Kidney (tissue), 14 donors: Measurements from ENCODE around the gene BTBD17. TPM values are rescaled to one million over a fixed set of nuclear protein-coding genes. Genes with fewer than 3 reads are reported as not detected.

ENCODE experiments used
- DNase-seq, 5 donors: peaks; one replicate each; pipeline ENCODE4 v3.0.0-alpha.2; 2013 to 2020
- FAIRE-seq: peaks from 2 replicates; lab custom pipeline; 2012; peaks lifted over from hg19 to GRCh38; lab: Jason Lieb, UNC
- H3K27ac ChIP-seq, 2 donors: one replicate each; pipeline ENCODE4 v1.7.0; 2013; ENCODE audit warnings: low read depth in 2 of 2, low read length in 2 of 2, inconsistent platforms in 1 of 2
- H3K27me3 ChIP-seq: one replicate; pipeline ENCODE4 v1.7.1; 2013; ENCODE audit warnings: low read length, inconsistent platforms; ENCODE audit not compliant: control insufficient read depth, insufficient read depth
- H3K36me3 ChIP-seq, 3 donors: one replicate each; pipeline versions ENCODE4 v1.7.0 to v1.7.1; 2013; ENCODE audit warnings: low read length in 3 of 3, control low read depth in 1 of 3, inconsistent platforms in 1 of 3; ENCODE audit not compliant: insufficient read depth in 3 of 3, control insufficient read depth in 2 of 3
- H3K4me1 ChIP-seq, 3 donors: one replicate each; pipeline versions ENCODE4 v1.7.0 to v1.7.1; 2013; ENCODE audit warnings: low read length in 3 of 3, inconsistent platforms in 1 of 3, low read depth in 1 of 3; ENCODE audit not compliant: control insufficient read depth in 2 of 3, insufficient read depth in 2 of 3
- H3K4me3 ChIP-seq, 3 donors: one replicate each; pipeline versions ENCODE4 v1.7.0 to v1.8.1; 2013; ENCODE audit warnings: low read length in 3 of 3, control low read depth in 1 of 3, inconsistent platforms in 1 of 3
- H3K9ac ChIP-seq, 3 donors: one replicate each; pipeline versions ENCODE4 v1.7.0 to v1.7.1; 2013; ENCODE audit warnings: low read length in 3 of 3, control low read depth in 1 of 3, inconsistent platforms in 1 of 3
- H3K9me3 ChIP-seq, 3 donors: one replicate each; pipeline versions ENCODE4 v1.7.0 to v1.7.1; 2013; ENCODE audit warnings: low read length in 3 of 3, control low read depth in 1 of 3, inconsistent platforms in 1 of 3; ENCODE audit not compliant: control insufficient read depth in 2 of 3, insufficient read depth in 1 of 3
- CTCF ChIP-seq: IDR thresholded peaks from 3 replicates; pipeline ENCODE4 v1.5.1; 2012; ENCODE audit warnings: mild to moderate bottlenecking, moderate library complexity, borderline replicate concordance; ENCODE audit not compliant: insufficient read depth; ENCODE audit errors: extremely low read depth
- intact Hi-C: fragments of 100-400 bp; cut with DNase I; formaldehyde crosslinking; loops from one replicate; pipeline ENCODE4 v1.11.1; 2022
- polyA plus RNA-seq: library from polyadenylated mRNA; stranded (reverse); fragments of 350-450 nt; fragmentation: Illumina TruSeq; extraction: RNeasy Lipid Tissue Mini Kit (QIAGEN cat#74804); gene quantifications from one replicate; pipeline ENCODE4 v1.2.3, GENCODE V29; 2014; ENCODE audit warnings: low read depth, low replicate concordance; ENCODE audit not compliant: insufficient read depth
- total RNA-seq: library from RNA; stranded (reverse); fragmentation: NEBNext Ultra II Directional; extraction: Animal tissue kit (Norgen Biotek cat#: 25700); gene quantifications from one replicate; pipeline ENCODE4 v1.2.1, GENCODE V29; 2021
- donor health status: control.
- donor health status: control.
- donor health status: control.
- donor health status: control.
- donor health status: control.
- donor health status: DM: yes; HTN: yes; CAD: no.
- donor health status: Normal renal cell carcinoma (clear cell type).

The BTBD17 gene
- total and polyA plus RNA-seq, 2 donors from 2014 or later: not detected

DNA sequence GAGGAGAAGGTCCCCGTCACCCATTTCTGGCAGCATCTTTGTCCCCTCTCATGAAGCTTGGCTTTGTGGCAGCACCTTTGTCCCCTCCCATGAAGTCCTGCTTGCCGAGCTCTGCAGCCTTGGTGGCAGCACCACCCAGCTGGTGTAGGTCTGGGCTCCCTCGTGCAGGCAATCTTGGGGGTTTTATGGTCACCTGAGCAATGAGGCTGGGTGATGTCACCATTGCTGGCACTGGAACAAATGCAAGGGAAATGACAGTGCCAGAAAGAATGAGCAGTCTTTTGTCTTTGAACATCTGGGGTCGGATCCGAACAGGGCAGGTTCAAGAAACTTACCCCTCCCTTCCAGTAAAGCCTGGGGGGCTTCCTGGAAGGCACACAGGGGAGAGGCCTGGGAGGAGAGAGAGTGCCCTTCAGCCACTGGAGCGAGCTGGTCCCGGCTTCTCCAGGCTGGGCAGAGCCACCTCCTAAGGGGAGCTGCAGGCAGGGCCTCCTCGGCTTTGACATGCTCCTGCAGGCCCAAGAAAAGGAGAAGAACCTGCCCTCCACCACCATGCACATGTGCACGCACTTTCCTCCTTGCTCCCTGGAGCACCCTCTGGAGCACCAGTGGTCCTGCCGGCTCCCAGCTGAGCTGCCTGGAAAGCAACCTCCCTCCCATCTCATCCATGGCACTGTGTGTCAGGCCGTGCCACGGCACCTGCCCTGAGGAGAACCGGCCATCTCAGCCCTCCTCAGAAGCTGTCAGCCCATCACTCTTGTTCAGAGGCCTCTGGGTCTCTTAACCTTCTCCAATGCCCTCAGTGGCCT, 16.0 kb downstream of the BTBD17 start:
- no peak overlapping the region for H3K9ac ChIP-seq
- no peaks in the 10 kb centered on the region for H3K4me1 ChIP-seq
- no peak for TF ChIP-seq CTCF
- FAIRE-seq (no peak), DNase-seq (no peak)
- no peaks in the 10 kb centered on the region for H3K9me3 ChIP-seq
- no peaks in the 10 kb centered on the region for H3K36me3 ChIP-seq
- no peak overlapping the region for H3K27ac ChIP-seq
- intact Hi-C loops: no loop called here
- H3K4me3 ChIP-seq: no peak overlapping the region
- H3K27me3 ChIP-seq: no peaks in the 10 kb centered on the region

GRCh38 chr17:74344658-74345057, 17.0 kb downstream of the BTBD17 start:
- no peaks in the 10 kb centered on the region for H3K27me3 ChIP-seq
- H3K4me3 ChIP-seq: no peak overlapping the region
- no peaks in the 10 kb centered on the region for H3K36me3 ChIP-seq
- no peak for DNase-seq
- intact Hi-C loops: no loop called here
- no peak for FAIRE-seq
- no peak overlapping the region for H3K9ac ChIP-seq
- no peaks in the 10 kb centered on the region for H3K9me3 ChIP-seq
- H3K4me1 ChIP-seq: no peaks in the 10 kb centered on the region
- TF ChIP-seq CTCF: no peak
- no peak overlapping the region for H3K27ac ChIP-seq

- H3K27ac ChIP-seq: no peak overlapping the region
- H3K4me3 ChIP-seq: no peak overlapping the region
- no peak overlapping the region for H3K9ac ChIP-seq
- FAIRE-seq (no peak), DNase-seq (no peak)
- TF ChIP-seq CTCF: no peak
- intact Hi-C loops: no loop called here
- H3K9me3 ChIP-seq: no peaks in the 10 kb centered on the region
- H3K36me3 ChIP-seq: no peaks in the 10 kb centered on the region
- no peaks in the 10 kb centered on the region for H3K4me1 ChIP-seq
- no peaks in the 10 kb centered on the region for H3K27me3 ChIP-seq
Observed at GRCh38 chr17:74343526-74344284, 18.0 kb downstream of the BTBD17 start.
